Camera-type eye (tissue), 1 donor: ENCODE measurements around the gene SHISAL2A. TPM values are rescaled to one million over a fixed set of nuclear protein-coding genes. Genes with fewer than 3 reads are reported as not detected.

ENCODE experiments used
- total RNA-seq: library from RNA; depleted of rRNA; stranded (reverse); fragments of >200 nt; gene quantifications from one replicate; pipeline ENCODE4 v1.2.3, GENCODE V29; 2014

Gene SHISAL2A
- 0.38 TPM for total RNA-seq

GRCh38 chr1:52632732-52633290 is at the start of gene SHISAL2A:
SHISAL2A (plus strand) TSS chr1:52633168; CDS start chr1:52633494, 326 bp downstream.

GRCh38 chr1:52601991-52602855 is 30.7 kb upstream of the SHISAL2A start, which contains the start of gene GPX7:
GPX7 (plus strand) TSS chr1:52602371; CDS start chr1:52602410, 39 bp downstream.

GRCh38 chr1:52697795-52698674 is 65.1 kb downstream of the SHISAL2A start, which contains the start of gene COA7:
COA7 (minus strand) TSS chr1:52698347; CDS start chr1:52698326, 21 bp downstream.

Other genes with a start within 250 kb of the SHISAL2A start
- 3.1 TPM for gene ORC1, start 228.7 kb upstream of the SHISAL2A start, total RNA-seq
- 37.3 TPM for gene PRPF38A, start 228.6 kb upstream of the SHISAL2A start, total RNA-seq
- 180 TPM for gene TUT4, start 80.1 kb upstream of the SHISAL2A start, total RNA-seq
- 96.0 TPM for gene GPX7, start 30.8 kb upstream of the SHISAL2A start, total RNA-seq
- 11.2 TPM for gene COA7, start 65.2 kb downstream of the SHISAL2A start, total RNA-seq
- gene ZYG11B, start 93.3 kb downstream of the SHISAL2A start, total RNA-seq, result 112 TPM
- gene ZYG11A, start 209.6 kb downstream of the SHISAL2A start, total RNA-seq, result 0.38 TPM